OCI-LY7 (cell line): ENCODE data around the gene SPINT1.

Experiments
- EZH2phosphoT487 ChIP-seq: fragments of 200-600 bp; sonication (generic); IDR thresholded peaks from 2 replicates; pipeline ENCODE4 v1.6.1; 2018; ENCODE audit warnings: low read depth, borderline replicate concordance, mild to moderate bottlenecking, mixed run types, antibody characterized with exemption, low read length, moderate library complexity, mixed read lengths
- TF ChIP-seq, protein P1 (sequence below): fragments of 200-600 bp; sonication (generic); conservative IDR thresholded peaks from 2 replicates; pipeline ENCODE4 v1.5.1; 2014; ENCODE audit warnings: mild to moderate bottlenecking, antibody characterized with exemption, low read length, moderate library complexity, mixed read lengths

DNA sequence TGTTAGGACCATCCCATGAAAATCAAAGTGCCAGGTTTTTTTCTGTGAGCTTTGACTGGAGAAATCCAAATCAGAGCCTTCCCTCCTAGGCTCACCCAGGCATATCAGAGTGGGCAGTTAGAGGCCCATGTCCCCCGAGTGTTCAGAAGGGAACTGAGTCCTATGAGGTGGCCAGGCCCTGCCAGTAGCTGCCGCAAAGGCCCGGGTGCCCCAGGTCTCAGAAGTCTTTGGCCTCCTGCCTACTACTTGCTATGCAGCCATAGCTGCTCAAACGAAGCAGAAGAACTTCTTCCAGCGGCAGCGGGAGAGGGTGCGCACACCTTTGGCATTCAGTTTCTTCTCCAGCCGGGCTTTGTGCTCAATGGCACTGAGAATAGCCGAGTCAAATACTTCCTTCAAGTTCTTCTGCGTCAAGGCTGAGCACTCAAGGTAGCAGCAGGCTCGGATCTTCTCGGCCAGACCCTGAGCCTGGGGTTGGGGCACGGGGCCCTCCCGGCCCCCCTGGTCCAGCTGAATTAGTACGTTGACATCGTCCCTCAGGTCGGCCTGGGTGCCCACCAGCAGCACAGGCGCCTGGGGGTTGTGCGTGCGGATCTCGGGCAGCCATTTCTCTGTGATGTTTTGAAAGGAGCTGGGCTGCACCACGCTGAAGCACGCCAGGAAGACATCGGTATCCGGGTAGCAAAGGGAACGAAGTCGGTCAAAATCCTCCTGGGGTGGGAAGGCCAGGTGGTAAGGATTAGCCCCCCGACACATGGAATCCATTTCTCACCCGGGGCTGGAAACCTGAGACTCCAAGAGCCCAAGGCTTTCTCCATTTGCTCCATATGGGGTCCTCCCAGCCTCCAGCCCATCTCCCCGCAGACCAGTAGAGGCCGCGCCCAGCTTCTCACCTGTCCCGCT is 29.2 kb downstream of the SPINT1 start:
- TF ChIP-seq, protein P1, sequence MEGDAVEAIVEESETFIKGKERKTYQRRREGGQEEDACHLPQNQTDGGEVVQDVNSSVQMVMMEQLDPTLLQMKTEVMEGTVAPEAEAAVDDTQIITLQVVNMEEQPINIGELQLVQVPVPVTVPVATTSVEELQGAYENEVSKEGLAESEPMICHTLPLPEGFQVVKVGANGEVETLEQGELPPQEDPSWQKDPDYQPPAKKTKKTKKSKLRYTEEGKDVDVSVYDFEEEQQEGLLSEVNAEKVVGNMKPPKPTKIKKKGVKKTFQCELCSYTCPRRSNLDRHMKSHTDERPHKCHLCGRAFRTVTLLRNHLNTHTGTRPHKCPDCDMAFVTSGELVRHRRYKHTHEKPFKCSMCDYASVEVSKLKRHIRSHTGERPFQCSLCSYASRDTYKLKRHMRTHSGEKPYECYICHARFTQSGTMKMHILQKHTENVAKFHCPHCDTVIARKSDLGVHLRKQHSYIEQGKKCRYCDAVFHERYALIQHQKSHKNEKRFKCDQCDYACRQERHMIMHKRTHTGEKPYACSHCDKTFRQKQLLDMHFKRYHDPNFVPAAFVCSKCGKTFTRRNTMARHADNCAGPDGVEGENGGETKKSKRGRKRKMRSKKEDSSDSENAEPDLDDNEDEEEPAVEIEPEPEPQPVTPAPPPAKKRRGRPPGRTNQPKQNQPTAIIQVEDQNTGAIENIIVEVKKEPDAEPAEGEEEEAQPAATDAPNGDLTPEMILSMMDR, result no peak
- no peak for TF ChIP-seq EZH2phosphoT487
